Measurements from ENCODE around the gene PLLP. TPM values are rescaled to one million over a fixed set of nuclear protein-coding genes. Genes with fewer than 3 reads are reported as not detected.

Gene PLLP
- total RNA-seq, 1 experiment from 2014 or later: 0.72 TPM

DNA sequence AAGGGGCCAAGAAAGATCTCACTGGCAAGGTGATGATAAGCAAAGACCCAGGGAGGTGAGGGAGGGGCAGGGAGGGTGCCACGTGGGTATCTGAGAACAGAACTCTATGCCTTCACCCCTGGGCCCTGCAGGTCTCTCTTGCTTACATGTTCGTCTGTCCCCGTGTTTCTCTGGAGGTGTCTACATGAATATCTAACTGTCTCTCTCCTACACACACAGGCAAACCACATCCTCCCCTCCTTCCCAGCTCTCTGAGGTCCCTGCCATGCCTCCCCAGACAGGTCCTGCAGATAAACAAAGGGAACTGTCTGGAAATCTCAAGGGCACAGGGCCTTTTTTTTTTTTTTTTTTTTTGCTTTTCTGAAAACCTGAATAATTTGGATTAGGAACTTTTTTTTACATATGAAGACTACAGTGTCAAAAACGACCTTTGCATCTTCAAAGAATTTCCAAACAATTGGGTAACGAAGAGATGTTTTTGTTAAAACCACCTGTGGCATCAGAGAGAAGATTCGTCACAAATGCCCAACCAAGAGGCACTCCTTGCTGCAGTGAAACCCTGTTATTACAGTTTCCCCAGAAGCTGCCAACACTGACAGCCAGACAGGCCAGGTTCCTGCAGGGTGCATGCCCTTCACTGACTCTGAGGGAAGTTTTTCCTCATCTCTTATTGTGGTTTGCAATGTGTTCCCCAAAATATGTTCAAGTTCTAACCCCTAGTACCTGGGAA, 17.8 kb downstream of the PLLP start:
- TF ChIP-seq, protein P1, sequence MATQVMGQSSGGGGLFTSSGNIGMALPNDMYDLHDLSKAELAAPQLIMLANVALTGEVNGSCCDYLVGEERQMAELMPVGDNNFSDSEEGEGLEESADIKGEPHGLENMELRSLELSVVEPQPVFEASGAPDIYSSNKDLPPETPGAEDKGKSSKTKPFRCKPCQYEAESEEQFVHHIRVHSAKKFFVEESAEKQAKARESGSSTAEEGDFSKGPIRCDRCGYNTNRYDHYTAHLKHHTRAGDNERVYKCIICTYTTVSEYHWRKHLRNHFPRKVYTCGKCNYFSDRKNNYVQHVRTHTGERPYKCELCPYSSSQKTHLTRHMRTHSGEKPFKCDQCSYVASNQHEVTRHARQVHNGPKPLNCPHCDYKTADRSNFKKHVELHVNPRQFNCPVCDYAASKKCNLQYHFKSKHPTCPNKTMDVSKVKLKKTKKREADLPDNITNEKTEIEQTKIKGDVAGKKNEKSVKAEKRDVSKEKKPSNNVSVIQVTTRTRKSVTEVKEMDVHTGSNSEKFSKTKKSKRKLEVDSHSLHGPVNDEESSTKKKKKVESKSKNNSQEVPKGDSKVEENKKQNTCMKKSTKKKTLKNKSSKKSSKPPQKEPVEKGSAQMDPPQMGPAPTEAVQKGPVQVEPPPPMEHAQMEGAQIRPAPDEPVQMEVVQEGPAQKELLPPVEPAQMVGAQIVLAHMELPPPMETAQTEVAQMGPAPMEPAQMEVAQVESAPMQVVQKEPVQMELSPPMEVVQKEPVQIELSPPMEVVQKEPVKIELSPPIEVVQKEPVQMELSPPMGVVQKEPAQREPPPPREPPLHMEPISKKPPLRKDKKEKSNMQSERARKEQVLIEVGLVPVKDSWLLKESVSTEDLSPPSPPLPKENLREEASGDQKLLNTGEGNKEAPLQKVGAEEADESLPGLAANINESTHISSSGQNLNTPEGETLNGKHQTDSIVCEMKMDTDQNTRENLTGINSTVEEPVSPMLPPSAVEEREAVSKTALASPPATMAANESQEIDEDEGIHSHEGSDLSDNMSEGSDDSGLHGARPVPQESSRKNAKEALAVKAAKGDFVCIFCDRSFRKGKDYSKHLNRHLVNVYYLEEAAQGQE (IDR thresholded peaks at IDR 0.05; ENCODE audit: insufficient read depth in 1 of 2, low read depth in 2 of 2, low read length in 1 of 2): no peak
- TF ChIP-seq POLR2AphosphoS5 (IDR thresholded peaks at IDR 0.05; ENCODE audit: low read depth, low read length) (no peak), TCF7L2 (IDR thresholded peaks at IDR 0.05; ENCODE audit: low read depth, low read length) (no peak), SIN3A (IDR thresholded peaks at IDR 0.05; ENCODE audit: borderline replicate concordance, insufficient read depth, low read depth, low read length) (no peak)
- TF ChIP-seq, protein P2, sequence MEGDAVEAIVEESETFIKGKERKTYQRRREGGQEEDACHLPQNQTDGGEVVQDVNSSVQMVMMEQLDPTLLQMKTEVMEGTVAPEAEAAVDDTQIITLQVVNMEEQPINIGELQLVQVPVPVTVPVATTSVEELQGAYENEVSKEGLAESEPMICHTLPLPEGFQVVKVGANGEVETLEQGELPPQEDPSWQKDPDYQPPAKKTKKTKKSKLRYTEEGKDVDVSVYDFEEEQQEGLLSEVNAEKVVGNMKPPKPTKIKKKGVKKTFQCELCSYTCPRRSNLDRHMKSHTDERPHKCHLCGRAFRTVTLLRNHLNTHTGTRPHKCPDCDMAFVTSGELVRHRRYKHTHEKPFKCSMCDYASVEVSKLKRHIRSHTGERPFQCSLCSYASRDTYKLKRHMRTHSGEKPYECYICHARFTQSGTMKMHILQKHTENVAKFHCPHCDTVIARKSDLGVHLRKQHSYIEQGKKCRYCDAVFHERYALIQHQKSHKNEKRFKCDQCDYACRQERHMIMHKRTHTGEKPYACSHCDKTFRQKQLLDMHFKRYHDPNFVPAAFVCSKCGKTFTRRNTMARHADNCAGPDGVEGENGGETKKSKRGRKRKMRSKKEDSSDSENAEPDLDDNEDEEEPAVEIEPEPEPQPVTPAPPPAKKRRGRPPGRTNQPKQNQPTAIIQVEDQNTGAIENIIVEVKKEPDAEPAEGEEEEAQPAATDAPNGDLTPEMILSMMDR (IDR thresholded peaks at IDR 0.05): no peak
- H3K27ac ChIP-seq (ENCODE audit: low read length): no peak overlapping the region
- in situ Hi-C loops (cut with HindIII; ENCODE audit: low pct_unique_long_range_greater_than_20kb, low sequenced_read_pairs): no loop called here
- ChIA-PET CTCF (no interaction called here), POLR2A (no interaction called here)
- no peaks in the 10 kb centered on the region for H3K36me3 ChIP-seq (ENCODE audit: control insufficient read depth, insufficient read depth, low read length)
- no peak overlapping the region for H3K4me3 ChIP-seq (ENCODE audit: low read depth in 2 of 2, low read length in 2 of 2)
- H3K27me3 ChIP-seq (ENCODE audit: control insufficient read depth, insufficient read depth, low read length): no peaks in the 10 kb centered on the region
- peaks cover 6% of the 10 kb centered on the region for H3K4me1 ChIP-seq (ENCODE audit: control insufficient read depth, insufficient read depth, low read length)
- no TSS peak for BruUV-seq (replicated peaks)
- DNase-seq (ENCODE audit: low read depth, low spot score) (no peak), ATAC-seq (no peak)
- H3K9me3 ChIP-seq (ENCODE audit: control insufficient read depth, insufficient read depth, low read depth, low read length): no peaks in the 10 kb centered on the region
- intact Hi-C loops (cut with micrococcal nuclease; ENCODE audit: unreplicated experiment): no loop called here

DNA sequence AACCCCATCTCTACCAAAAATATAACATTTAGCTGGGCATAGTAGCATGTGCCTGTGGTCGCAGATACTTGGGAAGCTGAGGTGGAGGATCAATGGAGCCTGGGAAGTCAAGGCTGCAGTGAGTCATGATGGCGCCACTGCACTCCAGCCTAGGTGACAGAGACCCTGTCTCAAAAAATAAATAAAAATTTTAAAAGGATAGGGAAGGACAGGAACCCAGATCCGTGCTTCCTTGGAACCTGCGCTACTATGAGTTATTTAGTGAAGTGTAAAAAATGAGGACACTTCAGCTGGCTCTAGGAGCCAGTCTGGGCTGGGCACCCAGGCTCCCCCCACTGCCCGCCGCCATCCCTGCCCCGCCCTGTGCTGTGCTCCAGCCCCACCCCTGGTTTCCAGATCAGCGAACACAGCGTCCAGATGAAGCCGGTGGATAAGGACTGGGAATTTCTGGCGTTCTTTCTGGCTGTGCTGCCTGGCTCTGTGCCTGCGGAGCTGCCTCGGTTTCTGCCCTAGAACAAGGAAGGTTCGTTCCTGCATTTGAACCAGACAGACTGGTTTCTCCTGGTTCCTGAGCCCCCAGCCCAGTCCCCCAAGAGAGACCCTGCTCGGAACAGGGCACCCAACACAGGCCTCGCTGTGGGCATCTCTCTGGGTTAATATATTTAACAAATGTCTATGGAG, 18.5 kb downstream of the PLLP start:
- ATAC-seq (peak; percentile 78), DNase-seq (ENCODE audit: low read depth, low spot score) (no peak)
- H3K9me3 ChIP-seq (ENCODE audit: control insufficient read depth, insufficient read depth, low read depth, low read length): no peaks in the 10 kb centered on the region
- no peak overlapping the region for H3K4me3 ChIP-seq (ENCODE audit: low read depth in 2 of 2, low read length in 2 of 2)
- H3K36me3 ChIP-seq (ENCODE audit: control insufficient read depth, insufficient read depth, low read length): no peaks in the 10 kb centered on the region
- no peaks in the 10 kb centered on the region for H3K27me3 ChIP-seq (ENCODE audit: control insufficient read depth, insufficient read depth, low read length)
- intact Hi-C loops (cut with micrococcal nuclease; ENCODE audit: unreplicated experiment) (no loop called here), in situ Hi-C loops (cut with HindIII; ENCODE audit: low pct_unique_long_range_greater_than_20kb, low sequenced_read_pairs) (no loop called here)
- H3K27ac ChIP-seq (ENCODE audit: low read length): no peak overlapping the region
- no TSS peak for BruUV-seq (replicated peaks)
- ChIA-PET POLR2A (no interaction called here), CTCF (no interaction called here)
- TF ChIP-seq, protein P1 (IDR thresholded peaks at IDR 0.05; ENCODE audit: insufficient read depth in 1 of 2, low read depth in 2 of 2, low read length in 1 of 2): no peak
- TF ChIP-seq TCF7L2 (IDR thresholded peaks at IDR 0.05; ENCODE audit: low read depth, low read length) (no peak), SIN3A (IDR thresholded peaks at IDR 0.05; ENCODE audit: borderline replicate concordance, insufficient read depth, low read depth, low read length) (no peak), POLR2AphosphoS5 (IDR thresholded peaks at IDR 0.05; ENCODE audit: low read depth, low read length) (no peak)
- TF ChIP-seq, protein P2 (IDR thresholded peaks at IDR 0.05): no peak
- peaks cover 6% of the 10 kb centered on the region for H3K4me1 ChIP-seq (ENCODE audit: control insufficient read depth, insufficient read depth, low read length)
